Measurements from ENCODE around the gene DNAJC19.

Gene DNAJC19

DNA sequence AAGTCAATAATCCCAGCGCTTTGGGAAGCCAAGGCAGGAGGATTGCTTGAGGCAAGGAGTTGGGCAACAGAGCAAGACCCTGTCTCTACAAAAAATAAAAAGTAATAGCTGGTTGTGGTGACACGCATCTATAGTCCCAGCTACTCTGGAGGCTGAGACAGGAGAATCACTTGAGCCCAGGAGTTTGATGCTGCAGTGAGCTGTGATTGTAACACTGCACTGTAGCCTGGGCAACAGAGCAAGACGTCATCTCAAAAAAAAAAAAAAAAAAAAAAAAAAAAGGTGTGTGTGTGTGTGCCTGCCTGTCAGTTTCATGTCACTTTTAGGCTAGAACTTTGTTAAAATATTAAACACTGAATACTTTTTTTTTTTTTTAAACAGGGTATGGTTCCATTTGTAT lies 28.4 kb downstream of the DNAJC19 start:
- DNase-seq (ENCODE audit: low read depth in 2 of 2): no peak

- DNase-seq (ENCODE audit: low read depth in 2 of 2): no peak
These were observed 29.8 kb downstream of the DNAJC19 start for GRCh38 chr3:180959691-180960090.

DNA sequence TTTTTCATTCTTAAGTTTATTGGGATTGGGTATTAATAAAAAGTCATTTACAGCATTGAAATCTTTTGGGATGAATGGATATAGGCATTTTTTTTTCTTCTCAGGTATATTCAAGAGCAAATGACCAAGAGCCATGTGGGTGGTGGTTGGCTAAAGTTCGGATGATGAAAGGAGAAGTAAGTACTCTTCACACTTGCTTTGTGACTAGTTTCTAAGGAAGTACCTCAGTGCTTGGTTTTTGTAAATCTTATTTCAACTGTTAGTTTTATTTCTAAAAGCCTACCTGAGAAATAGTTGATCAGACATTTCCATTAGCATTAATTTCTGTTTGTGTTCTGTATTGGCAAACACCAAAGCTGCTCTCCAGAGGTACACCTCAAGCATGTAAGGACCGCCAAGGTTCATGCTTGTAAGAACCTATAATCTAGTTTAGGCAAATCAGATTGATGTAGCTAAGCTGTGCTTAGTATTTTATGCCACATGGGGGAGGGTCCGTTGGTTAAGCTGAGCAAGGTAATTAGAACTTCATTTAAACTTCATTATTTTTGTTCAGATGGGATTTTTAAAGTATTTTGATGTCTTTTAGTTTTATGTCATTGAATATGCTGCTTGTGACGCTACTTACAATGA lies 41.7 kb downstream of the DNAJC19 start:
- DNase-seq (ENCODE audit: low read depth in 2 of 2): no peak

DNA sequence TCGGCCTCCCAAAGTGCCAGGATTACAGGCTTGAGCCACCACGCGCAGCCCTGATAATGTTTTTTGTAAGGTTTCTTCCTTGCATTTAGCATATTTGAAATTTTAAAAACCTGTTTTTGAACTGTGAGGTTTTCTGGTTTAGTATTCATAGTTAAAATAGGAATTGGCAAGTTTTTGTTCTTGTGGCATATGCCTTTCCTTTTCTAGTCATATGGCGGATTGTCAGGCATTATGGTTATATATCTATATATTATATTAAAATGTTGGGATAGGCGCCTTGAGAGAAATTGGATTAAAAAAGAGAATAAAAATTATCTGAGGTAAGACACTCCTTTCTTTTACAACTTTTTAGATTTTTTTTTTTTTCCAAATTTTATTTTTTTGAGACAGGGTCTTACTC lies 48.7 kb downstream of the DNAJC19 start:
- no peak for DNase-seq (ENCODE audit: low read depth in 2 of 2)

DNA sequence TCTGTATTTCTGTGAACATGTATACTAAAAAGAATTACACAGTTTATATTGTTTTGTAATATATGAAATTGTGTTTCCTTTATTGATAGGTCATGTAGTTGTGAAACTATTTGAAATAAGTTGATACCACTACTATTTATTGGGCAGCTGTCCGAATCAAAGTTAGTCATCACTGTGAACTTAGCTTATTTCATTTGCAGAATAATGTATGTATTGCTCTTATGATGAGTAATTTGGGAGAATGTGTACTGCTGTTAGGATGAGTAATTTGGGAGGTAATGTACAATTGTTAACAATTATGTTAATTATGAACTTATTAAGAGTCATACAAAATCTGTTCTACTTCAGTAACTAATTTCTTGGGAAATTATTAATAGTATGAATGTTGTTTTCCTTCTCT lies 54.9 kb downstream of the DNAJC19 start:
- no peak for DNase-seq (ENCODE audit: low read depth in 2 of 2)

Measured in stimulated activated CD4-positive, alpha-beta T cell treated with anti-CD3 and anti-CD28 coated beads, Interleukin-1b, Interleukin-23, amount 100 ng/mL, for 4 hours (primary cell).